ENCODE results near the gene RAB3B. TPM values are rescaled to one million over a fixed set of nuclear protein-coding genes. Genes with fewer than 3 reads are reported as not detected.
"Not testable (repeated sequence)": the region's sequence is repeated elsewhere in the genome, so short reads cannot be mapped to it uniquely, and the experiment has no call there.

The RAB3B gene
- total and polyA plus RNA-seq, 5 donors from 2014 or later = not detected

GRCh38 chr1:51898090-51898734 is 92.3 kb downstream of the RAB3B start:
- H3K36me3 Mint-ChIP-seq = no peaks in the 10 kb centered on the region
- peaks cover 55% of the 10 kb centered on the region for H3K27me3 Mint-ChIP-seq
- H3K27ac Mint-ChIP-seq = no peak overlapping the region
- H3K27me3 ChIP-seq (ENCODE audit: control insufficient read depth, insufficient read depth, low read length) = peaks cover 16% of the 10 kb centered on the region
- no peaks in the 10 kb centered on the region for H3K4me1 ChIP-seq (ENCODE audit: control insufficient read depth, insufficient read depth, low read length, poor library complexity, severe bottlenecking)
- H3K4me3 ChIP-seq (ENCODE audit: low read depth, low read length) = no peak overlapping the region
- DNase-seq = no peak
- no peaks in the 10 kb centered on the region for H3K36me3 ChIP-seq (ENCODE audit: control insufficient read depth, insufficient read depth, low read length)
- no peaks in the 10 kb centered on the region for H3K9me3 ChIP-seq (ENCODE audit: control insufficient read depth in 2 of 2, low read length in 2 of 2)
- H3K27ac ChIP-seq (ENCODE audit: insufficient read depth, low read length, poor library complexity, severe bottlenecking) = no peak overlapping the region
- H3K4me3 Mint-ChIP-seq = no peak overlapping the region
- no peak for ATAC-seq (ENCODE audit: low read depth in 2 of 2)
- H3K4me1 Mint-ChIP-seq = no peaks in the 10 kb centered on the region
- peaks cover 0 to 2% (median 0%) of the 10 kb centered on the region in 7 donors for H3K9me3 Mint-ChIP-seq

- Histone ChIP-seq H3K4me1 (ENCODE audit: control insufficient read depth, insufficient read depth, low read length, poor library complexity, severe bottlenecking) (no peaks in the 10 kb centered on the region), H3K4me3 (ENCODE audit: low read depth, low read length) (no peak overlapping the region), H3K36me3 (ENCODE audit: control insufficient read depth, insufficient read depth, low read length) (no peaks in the 10 kb centered on the region), H3K9me3 (ENCODE audit: control insufficient read depth in 2 of 2, low read length in 2 of 2) (no peaks in the 10 kb centered on the region), H3K27ac (ENCODE audit: insufficient read depth, low read length, poor library complexity, severe bottlenecking) (no peak overlapping the region), H3K27me3 (ENCODE audit: control insufficient read depth, insufficient read depth, low read length) (peaks cover 19% of the 10 kb centered on the region)
- no peak for DNase-seq
- no peaks in the 10 kb centered on the region for H3K4me1 Mint-ChIP-seq
- H3K4me3 Mint-ChIP-seq = no peak overlapping the region
- H3K27me3 Mint-ChIP-seq = peaks cover 59% of the 10 kb centered on the region
- no peaks in the 10 kb centered on the region for H3K36me3 Mint-ChIP-seq
- peaks cover 0 to 2% (median 0%) of the 10 kb centered on the region in 7 donors for H3K9me3 Mint-ChIP-seq
- no peak overlapping the region for H3K27ac Mint-ChIP-seq
- no peak for ATAC-seq (ENCODE audit: low read depth in 2 of 2)
These were observed 92.8 kb downstream of the RAB3B start for GRCh38 chr1:51897699-51898031.

- H3K27ac Mint-ChIP-seq, H3K9me3 Mint-ChIP-seq: not testable (repeated sequence)
These were observed 95.8 kb downstream of the RAB3B start for GRCh38 chr1:51894748-51895147.

GRCh38 chr1:51878616-51879336 is 111.7 kb downstream of the RAB3B start, which contains the start of gene NRDC:
NRDC (minus strand) TSS chr1:51878727; CDS start chr1:51878615, 112 bp downstream.
- peaks cover 0 to 20% (median 18%) of the 10 kb centered on the region in 4 donors for H3K4me1 Mint-ChIP-seq
- H3K36me3 ChIP-seq (ENCODE audit: control insufficient read depth, insufficient read depth, low read length) = peaks cover 4% of the 10 kb centered on the region
- H3K27me3 Mint-ChIP-seq = peaks cover 27% of the 10 kb centered on the region
- peak within 1 kb of the TSS; percentile 97 for H3K27ac ChIP-seq (ENCODE audit: insufficient read depth, low read length, poor library complexity, severe bottlenecking)
- no peaks in the 10 kb centered on the region for H3K9me3 ChIP-seq (ENCODE audit: control insufficient read depth in 2 of 2, low read length in 2 of 2)
- H3K9me3 Mint-ChIP-seq = peaks cover 0 to 3% (median 0%) of the 10 kb centered on the region in 7 donors
- peak within 1 kb of the TSS; percentile 98 for H3K4me3 ChIP-seq (ENCODE audit: low read depth, low read length)
- no peak within 1 kb of the TSS for H3K4me3 Mint-ChIP-seq
- H3K36me3 Mint-ChIP-seq = peaks cover 10% of the 10 kb centered on the region
- DNase-seq (peak; percentile 100), ATAC-seq (ENCODE audit: low read depth in 2 of 2) (peak; percentile 92)
- H3K27ac Mint-ChIP-seq = no peak within 1 kb of the TSS
- peaks cover 45% of the 10 kb centered on the region for H3K4me1 ChIP-seq (ENCODE audit: control insufficient read depth, insufficient read depth, low read length, poor library complexity, severe bottlenecking)
- H3K27me3 ChIP-seq (ENCODE audit: control insufficient read depth, insufficient read depth, low read length) = peaks cover 13% of the 10 kb centered on the region

More at GRCh38 chr1:51894748-51895147, 95.8 kb downstream of the RAB3B start:
- H3K4me1 ChIP-seq (ENCODE audit: control insufficient read depth, insufficient read depth, low read length, poor library complexity, severe bottlenecking); H3K4me1 Mint-ChIP-seq; DNase-seq; H3K27ac ChIP-seq (ENCODE audit: insufficient read depth, low read length, poor library complexity, severe bottlenecking); H3K9me3 ChIP-seq (ENCODE audit: control insufficient read depth in 2 of 2, low read length in 2 of 2); ATAC-seq (ENCODE audit: low read depth in 2 of 2); H3K4me3 ChIP-seq (ENCODE audit: low read depth, low read length); H3K36me3 Mint-ChIP-seq; H3K4me3 Mint-ChIP-seq; H3K36me3 ChIP-seq (ENCODE audit: control insufficient read depth, insufficient read depth, low read length): not testable (repeated sequence)
- H3K27me3 Mint-ChIP-seq = peaks cover 86% of the 10 kb centered on the region
- peaks cover 29% of the 10 kb centered on the region for H3K27me3 ChIP-seq (ENCODE audit: control insufficient read depth, insufficient read depth, low read length)

- H3K27me3 ChIP-seq (ENCODE audit: control insufficient read depth, insufficient read depth, low read length) = peaks cover 11% of the 10 kb centered on the region
- no peak for DNase-seq
- Mint-ChIP-seq H3K4me1 (peaks cover 0 to 23% (median 18%) of the 10 kb centered on the region in 4 donors), H3K4me3 (no peak overlapping the region), H3K27ac (no peak overlapping the region), H3K36me3 (peaks cover 10% of the 10 kb centered on the region), H3K9me3 (peaks cover 0 to 3% (median 0%) of the 10 kb centered on the region in 7 donors), H3K27me3 (peaks cover 22% of the 10 kb centered on the region)
- peak overlapping the region; percentile 97 for H3K4me3 ChIP-seq (ENCODE audit: low read depth, low read length)
- H3K4me1 ChIP-seq (ENCODE audit: control insufficient read depth, insufficient read depth, low read length, poor library complexity, severe bottlenecking) = peaks cover 47% of the 10 kb centered on the region
- H3K36me3 ChIP-seq (ENCODE audit: control insufficient read depth, insufficient read depth, low read length) = peaks cover 4% of the 10 kb centered on the region
- no peaks in the 10 kb centered on the region for H3K9me3 ChIP-seq (ENCODE audit: control insufficient read depth in 2 of 2, low read length in 2 of 2)
- H3K27ac ChIP-seq (ENCODE audit: insufficient read depth, low read length, poor library complexity, severe bottlenecking) = peak overlapping the region; percentile 97
- ATAC-seq (ENCODE audit: low read depth in 2 of 2) = no peak
These were observed 112.2 kb downstream of the RAB3B start for GRCh38 chr1:51878308-51878615.

DNA sequence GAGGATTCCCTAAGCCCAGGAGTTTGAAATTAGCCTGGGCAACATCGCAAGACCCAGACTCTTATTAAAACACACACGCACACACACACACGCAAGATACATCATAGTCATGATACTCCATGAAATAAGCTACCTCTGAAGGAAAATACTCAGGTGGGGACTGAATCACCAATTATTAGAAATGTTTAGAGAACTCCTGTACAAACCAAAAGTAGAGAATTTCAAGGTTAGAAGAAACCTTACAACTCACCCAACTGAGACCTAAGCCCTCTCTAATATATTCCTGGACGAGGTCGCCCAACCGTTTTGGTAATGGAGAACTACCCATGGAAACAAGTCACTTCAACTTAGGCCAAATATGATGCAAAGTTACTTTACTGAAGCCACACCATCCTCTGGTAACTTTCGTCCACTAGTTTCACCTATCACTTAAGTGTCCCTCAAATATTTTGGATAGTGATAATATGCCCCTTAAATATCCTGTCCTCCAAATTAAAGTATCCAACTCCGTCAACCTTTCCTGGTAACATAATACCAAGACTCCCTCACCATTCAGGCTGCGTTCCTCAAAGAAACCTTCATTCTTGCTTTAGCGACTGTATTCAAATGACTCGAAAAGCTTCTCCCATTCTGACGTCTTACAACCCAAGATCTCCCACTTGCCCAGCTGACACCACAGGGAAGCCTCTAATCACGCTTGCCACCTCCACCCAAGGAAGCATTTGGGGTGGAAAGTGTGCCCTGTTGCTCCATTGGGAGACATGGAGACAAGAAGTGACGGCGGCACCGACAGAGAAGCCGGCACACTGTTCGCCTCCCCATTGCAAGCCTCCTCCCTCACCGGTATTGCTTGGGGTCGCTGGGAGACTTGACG is 112.8 kb downstream of the RAB3B start:
- H3K36me3 Mint-ChIP-seq = peaks cover 10% of the 10 kb centered on the region
- Histone ChIP-seq H3K27me3 (ENCODE audit: control insufficient read depth, insufficient read depth, low read length) (peaks cover 5% of the 10 kb centered on the region), H3K27ac (ENCODE audit: insufficient read depth, low read length, poor library complexity, severe bottlenecking) (peak overlapping the region; percentile 97), H3K4me3 (ENCODE audit: low read depth, low read length) (peak overlapping the region; percentile 97), H3K9me3 (ENCODE audit: control insufficient read depth in 2 of 2, low read length in 2 of 2) (no peaks in the 10 kb centered on the region), H3K36me3 (ENCODE audit: control insufficient read depth, insufficient read depth, low read length) (peaks cover 4% of the 10 kb centered on the region), H3K4me1 (ENCODE audit: control insufficient read depth, insufficient read depth, low read length, poor library complexity, severe bottlenecking) (peaks cover 47% of the 10 kb centered on the region)
- no peak overlapping the region for H3K27ac Mint-ChIP-seq
- H3K4me3 Mint-ChIP-seq = no peak overlapping the region
- ATAC-seq (ENCODE audit: low read depth in 2 of 2) (no peak), DNase-seq (peak in 2 of 3 donors; percentile 5 to 29)
- H3K4me1 Mint-ChIP-seq = peaks cover 5 to 29% (median 23%) of the 10 kb centered on the region in 4 donors
- peaks cover 16% of the 10 kb centered on the region for H3K27me3 Mint-ChIP-seq
- H3K9me3 Mint-ChIP-seq = peaks cover 0 to under 1% (median 0%) of the 10 kb centered on the region in 7 donors

DNA sequence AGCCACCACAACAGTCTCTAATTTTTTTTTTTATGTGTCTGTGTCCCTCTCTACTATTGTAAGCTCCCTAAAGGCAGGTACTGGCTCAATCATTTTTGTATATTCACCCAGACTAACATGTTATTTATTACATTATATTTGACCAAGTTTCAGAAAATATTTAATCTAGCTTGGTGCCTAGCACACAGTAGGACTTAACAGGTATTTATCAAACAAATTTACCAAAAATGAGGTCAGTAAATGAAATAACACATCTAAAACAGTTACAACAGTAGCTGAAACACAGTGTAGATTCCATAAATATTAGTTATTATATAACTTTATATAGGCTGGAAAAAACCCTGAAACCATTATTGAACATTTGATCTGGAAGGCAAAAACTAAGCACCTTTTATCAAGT is 114.7 kb downstream of the RAB3B start:
- Mint-ChIP-seq H3K27ac (peak overlapping the region in 1 of 3 donors; percentile 59), H3K4me3 (peak overlapping the region in 3 of 4 donors; percentile 39 to 66 (median 53)), H3K9me3 (no peaks in the 10 kb centered on the region), H3K27me3 (peaks cover 4% of the 10 kb centered on the region), H3K4me1 (peaks cover 15 to 45% (median 35%) of the 10 kb centered on the region in 4 donors), H3K36me3 (peaks cover 10% of the 10 kb centered on the region)
- peaks cover 60% of the 10 kb centered on the region for H3K4me1 ChIP-seq (ENCODE audit: control insufficient read depth, insufficient read depth, low read length, poor library complexity, severe bottlenecking)
- DNase-seq (no peak), ATAC-seq (ENCODE audit: low read depth in 2 of 2) (no peak)
- no peak overlapping the region for H3K27ac ChIP-seq (ENCODE audit: insufficient read depth, low read length, poor library complexity, severe bottlenecking)
- peaks cover 9% of the 10 kb centered on the region for H3K36me3 ChIP-seq (ENCODE audit: control insufficient read depth, insufficient read depth, low read length)
- peak overlapping the region; percentile 57 for H3K4me3 ChIP-seq (ENCODE audit: low read depth, low read length)
- H3K9me3 ChIP-seq (ENCODE audit: control insufficient read depth in 2 of 2, low read length in 2 of 2) = no peaks in the 10 kb centered on the region
- no peaks in the 10 kb centered on the region for H3K27me3 ChIP-seq (ENCODE audit: control insufficient read depth, insufficient read depth, low read length)
